H9 (cell line): ENCODE results near the gene SKP2. TPM values are rescaled to one million over a fixed set of nuclear protein-coding genes. Genes with fewer than 3 reads are reported as not detected.
"Not testable (repeated sequence)": the region's sequence is repeated elsewhere in the genome, so short reads cannot be mapped to it uniquely, and the experiment has no call there.

Experiments used
- DNase-seq: peaks from one replicate; pipeline ENCODE4 v3.0.0-alpha.2; 2017
- H2AFZ ChIP-seq: one replicate; pipeline ENCODE4 v1.6.1; 2013; ENCODE audit warnings: mild to moderate bottlenecking, low read length, control low read depth, moderate library complexity
- H2AK5ac ChIP-seq: 2 replicates; pipeline ENCODE4 v1.6.1; 2013; ENCODE audit warnings: low read length, control low read depth, mixed read lengths; ENCODE audit not compliant: insufficient read length
- H2BK120ac ChIP-seq: one replicate; pipeline ENCODE4 v1.6.1; 2013; ENCODE audit warnings: low read depth, mild to moderate bottlenecking, low read length, control low read depth, inconsistent platforms; ENCODE audit not compliant: poor library complexity, severe bottlenecking
- H2BK12ac ChIP-seq: 2 replicates; pipeline ENCODE4 v1.6.1; 2013; ENCODE audit warnings: low read length, control low read depth, mixed read lengths, low read depth; ENCODE audit not compliant: insufficient read length
- H2BK15ac ChIP-seq: 2 replicates; pipeline ENCODE4 v1.6.1; 2013; ENCODE audit warnings: low read depth, low read length, control low read depth
- H2BK20ac ChIP-seq: one replicate; pipeline ENCODE4 v1.6.1; 2013; ENCODE audit warnings: low read depth, mild to moderate bottlenecking, low read length, control low read depth, inconsistent platforms; ENCODE audit not compliant: poor library complexity, severe bottlenecking
- H2BK5ac ChIP-seq: 2 replicates; pipeline ENCODE4 v1.6.1; 2013; ENCODE audit warnings: low read length, control low read depth, mixed read lengths; ENCODE audit not compliant: insufficient read length
- H3K14ac ChIP-seq: 2 replicates; pipeline ENCODE4 v1.6.1; 2013; ENCODE audit warnings: low read length, control low read depth; ENCODE audit not compliant: insufficient read depth
- H3K18ac ChIP-seq: 2 replicates; pipeline ENCODE4 v1.6.1; 2013; ENCODE audit warnings: low read depth, mild to moderate bottlenecking, mixed read lengths, low read length, control low read depth; ENCODE audit not compliant: insufficient read length
- H3K23ac ChIP-seq: 2 replicates; pipeline ENCODE4 v1.6.1; 2013; ENCODE audit warnings: low read length, control low read depth, mixed read lengths, low read depth; ENCODE audit not compliant: insufficient read length
- H3K23me2 ChIP-seq: 2 replicates; pipeline ENCODE4 v1.6.1; 2013; ENCODE audit warnings: low read depth, mild to moderate bottlenecking, mixed read lengths, low read length, control low read depth; ENCODE audit not compliant: insufficient read length, poor library complexity, severe bottlenecking
- H3K27ac ChIP-seq: 2 replicates; pipeline ENCODE4 v1.5.1; 2013; ENCODE audit warnings: low read length, control low read depth, mixed read lengths, low read depth; ENCODE audit not compliant: insufficient read length
- H3K27me3 ChIP-seq: 2 replicates; pipeline ENCODE4 v1.6.1; 2013; ENCODE audit warnings: low read length, control low read depth, inconsistent platforms; ENCODE audit not compliant: insufficient read depth
- H3K4ac ChIP-seq: 2 replicates; pipeline ENCODE4 v1.6.1; 2013; ENCODE audit warnings: low read depth, mild to moderate bottlenecking, control low read depth, inconsistent platforms, low read length, moderate library complexity
- H3K4me1 ChIP-seq: 2 replicates; pipeline ENCODE4 v1.6.1; 2013; ENCODE audit warnings: low read length, control low read depth, inconsistent platforms; ENCODE audit not compliant: insufficient read depth
- H3K4me2 ChIP-seq: 2 replicates; pipeline ENCODE4 v1.6.1; 2013; ENCODE audit warnings: low read length, control low read depth, mixed read lengths; ENCODE audit not compliant: insufficient read length, insufficient read depth
- H3K56ac ChIP-seq: 2 replicates; pipeline ENCODE4 v1.6.1; 2013; ENCODE audit warnings: low read depth, mild to moderate bottlenecking, mixed read lengths, low read length, control low read depth; ENCODE audit not compliant: insufficient read length
- H3K79me1 ChIP-seq: 2 replicates; pipeline ENCODE4 v1.6.1; 2013; ENCODE audit warnings: low read depth, mild to moderate bottlenecking, moderate library complexity, low read length, control low read depth, inconsistent platforms; ENCODE audit not compliant: insufficient read depth, poor library complexity, severe bottlenecking
- H3K79me2 ChIP-seq: 2 replicates; pipeline ENCODE4 v1.6.1; 2013; ENCODE audit warnings: low read length, control low read depth, inconsistent platforms; ENCODE audit not compliant: insufficient read depth
- H3K9ac ChIP-seq: 2 replicates; pipeline ENCODE4 v1.6.1; 2013; ENCODE audit warnings: low read length, control low read depth, mixed read lengths; ENCODE audit not compliant: insufficient read length; ENCODE audit errors: extremely low read depth
- H3K9me3 ChIP-seq: one replicate; pipeline ENCODE4 v1.6.1; 2013; ENCODE audit warnings: low read depth, low read length, inconsistent platforms; ENCODE audit not compliant: control insufficient read depth
- H3T11ph ChIP-seq: one replicate; pipeline ENCODE4 v1.6.1; 2013; ENCODE audit warnings: mild to moderate bottlenecking, low read length, control low read depth, inconsistent platforms
- H4K20me1 ChIP-seq: one replicate; pipeline ENCODE4 v1.6.1; 2013; ENCODE audit not compliant: control insufficient read depth, insufficient read length, insufficient read depth
- H4K5ac ChIP-seq: 2 replicates; pipeline ENCODE4 v1.6.1; 2013; ENCODE audit warnings: low read depth, mild to moderate bottlenecking, mixed read lengths, low read length, control low read depth; ENCODE audit not compliant: insufficient read length
- H4K8ac ChIP-seq: replicated peaks from 2 replicates; pipeline ENCODE4 v1.6.1; 2013; ENCODE audit warnings: low read length, control low read depth, mixed read lengths, low read depth; ENCODE audit not compliant: insufficient read length
- H4K91ac ChIP-seq: 2 replicates; pipeline ENCODE4 v1.6.1; 2013; ENCODE audit warnings: low read depth, mild to moderate bottlenecking, moderate library complexity, mixed read lengths, low read length, control low read depth; ENCODE audit not compliant: insufficient read length
- H3K27ac Mint-ChIP-seq, 3 experiments: 2 replicates in 2 of 3; 3 replicates in 1 of 3; pipeline ENCODE4 v1.8.0; 2020 to 2021; ENCODE audit warnings: mixed read lengths in 3 of 3, mild to moderate bottlenecking in 1 of 3, moderate library complexity in 1 of 3
- H3K27me3 Mint-ChIP-seq: 2 replicates; pipeline ENCODE4 v1.8.0; 2021; ENCODE audit warnings: low read depth, mild to moderate bottlenecking, moderate library complexity, mixed read lengths
- H3K36me3 Mint-ChIP-seq, 3 experiments: 2 replicates in 2 of 3; 3 replicates in 1 of 3; pipeline ENCODE4 v1.8.0; 2020 to 2021; ENCODE audit warnings: low read depth in 3 of 3, mixed read lengths in 3 of 3; ENCODE audit not compliant: insufficient read depth in 1 of 3
- H3K4me1 Mint-ChIP-seq, 2 experiments: 2 replicates each; pipeline ENCODE4 v1.8.0; 2020; ENCODE audit warnings: mixed read lengths in 2 of 2
- H3K4me3 Mint-ChIP-seq, 2 experiments: 2 replicates in 1 of 2; 3 replicates in 1 of 2; pipeline ENCODE4 v1.8.0; 2020 to 2021; ENCODE audit warnings: mild to moderate bottlenecking in 2 of 2, mixed read lengths in 2 of 2, moderate library complexity in 1 of 2
- H3K9me3 Mint-ChIP-seq, 2 experiments: 2 replicates in 1 of 2; 3 replicates in 1 of 2; pipeline ENCODE4 v1.8.0; 2020; ENCODE audit warnings: mild to moderate bottlenecking in 2 of 2, mixed read lengths in 2 of 2, moderate library complexity in 1 of 2
- WGBS: extraction: QIAGEN DNeasy Blood & Tissue Kit; methylation state at CpG from one replicate; pipeline ENCODE4 v1.1.7; 2013; ENCODE audit warnings: missing lambda C conversion rate, low lambda C conversion rate, mixed read lengths; ENCODE audit not compliant: insufficient read length; ENCODE audit errors: extremely low coverage; 5-methylcytosine and 5-hydroxymethylcytosine counted together
- total RNA-seq: library from RNA; stranded (reverse); gene quantifications from 2 replicates; pipeline ENCODE4 v1.2.1, GENCODE V29; 2021

The SKP2 gene
- total RNA-seq, 1 experiment from 2014 or later, result 103 TPM

GRCh38 chr5:36133009-36133408, 18.9 kb upstream of the SKP2 start:
- H3K27me3 ChIP-seq, H3K79me2 ChIP-seq, H2BK12ac ChIP-seq, H4K20me1 ChIP-seq, H3K27ac ChIP-seq, H2BK20ac ChIP-seq, H3K27ac Mint-ChIP-seq, H3K23ac ChIP-seq, DNase-seq, H3K4me1 Mint-ChIP-seq, H3K27me3 Mint-ChIP-seq, H4K91ac ChIP-seq, H3K4ac ChIP-seq, H3K4me3 Mint-ChIP-seq, H3K23me2 ChIP-seq, H3K9me3 ChIP-seq, H3K4me2 ChIP-seq, H4K5ac ChIP-seq, H2AFZ ChIP-seq, H3K56ac ChIP-seq, H3K9ac ChIP-seq, H3K14ac ChIP-seq, H4K8ac ChIP-seq, H2AK5ac ChIP-seq, H3K9me3 Mint-ChIP-seq, H2BK120ac ChIP-seq, H2BK15ac ChIP-seq, H2BK5ac ChIP-seq, H3K79me1 ChIP-seq, H3K18ac ChIP-seq, H3K4me1 ChIP-seq, H3T11ph ChIP-seq: not testable (repeated sequence)
- no CpG with 5 or more reads among the region's 1 CpG for WGBS
- H3K36me3 Mint-ChIP-seq, result peaks cover 0 to 15% (median 3%) of the 10 kb centered on the region in 3 experiments; a peak in 4 of 7 replicates
